Sciatic nerve (tissue), 2 donors: ENCODE results near the gene SCEL. TPM values are rescaled to one million over a fixed set of nuclear protein-coding genes. Genes with fewer than 3 reads are reported as not detected.
"Not testable (repeated sequence)": the region's sequence is repeated elsewhere in the genome, so short reads cannot be mapped to it uniquely, and the experiment has no call there.

Source experiments
- ATAC-seq: fragments of 200-7000 bp; cut with Tn5 transposase; one replicate; pipeline ENCODE4 v1.9.1; 2020; ENCODE audit warnings: mild to moderate bottlenecking, moderate library complexity
- DNase-seq: peaks from one replicate; pipeline ENCODE4 v3.0.0-alpha.2; 2020; ENCODE audit warnings: low spot score
- intact Hi-C: fragments of 100-400 bp; cut with DNase I; formaldehyde crosslinking; loops from one replicate; pipeline ENCODE4 v1.14.2; 2022
- total RNA-seq: library from RNA; stranded (reverse); fragmentation: NEBNext Ultra II Directional; extraction: Animal tissue kit (Norgen Biotek cat#: 25700); gene quantifications from one replicate; pipeline ENCODE4 v1.2.1, GENCODE V29; 2021
- donor health status: DM: no; HTN: no; CAD: no.
- donor health status: DM: no; HTN: no; CAD: no.

The SCEL gene
- 0.09 TPM for total RNA-seq

GRCh38 chr13:77535448-77535847 is at the start of gene SCEL:
SCEL (plus strand) TSS chr13:77535706; CDS start chr13:77555876, 20,170 bp downstream.
- DNase-seq (no peak), ATAC-seq (no peak)
- intact Hi-C loops, result no loop called here

- DNase-seq, result no peak
- no peak for ATAC-seq
- intact Hi-C loops, result no loop called here
These were observed 45.8 kb upstream of the SCEL start for GRCh38 chr13:77489566-77490337.

- DNase-seq (no peak), ATAC-seq (peak; percentile 61)
- intact Hi-C loops, result no loop called here
These were observed 42.5 kb upstream of the SCEL start for GRCh38 chr13:77492982-77493381.

- ATAC-seq (no peak), DNase-seq (no peak)
- intact Hi-C loops, result no loop called here
These were observed 41.3 kb upstream of the SCEL start for GRCh38 chr13:77494226-77494625.

GRCh38 chr13:77497350-77497749 is 38.2 kb upstream of the SCEL start:
- DNase-seq (no peak), ATAC-seq (no peak)
- intact Hi-C loops, result no loop called here

- ATAC-seq (no peak), DNase-seq (no peak)
- intact Hi-C loops, result no loop called here
These were observed 37.7 kb upstream of the SCEL start for GRCh38 chr13:77497835-77498234.

GRCh38 chr13:77502104-77502720 is 33.3 kb upstream of the SCEL start:
- intact Hi-C loops, result no loop called here
- ATAC-seq (no peak), DNase-seq (no peak)

- DNase-seq (no peak), ATAC-seq (no peak)
- intact Hi-C loops, result no loop called here
These were observed 32.1 kb upstream of the SCEL start for GRCh38 chr13:77503398-77503797.

- DNase-seq (no peak), ATAC-seq (peak; percentile 64)
- intact Hi-C loops, result no loop called here
These were observed 28.6 kb upstream of the SCEL start for GRCh38 chr13:77506874-77507273.

GRCh38 chr13:77507931-77508776 is 27.4 kb upstream of the SCEL start:
- intact Hi-C loops, result no loop called here
- peak; percentile 57 for ATAC-seq
- DNase-seq, result no peak

GRCh38 chr13:77508959-77509620 is 26.4 kb upstream of the SCEL start:
- intact Hi-C loops, result no loop called here
- DNase-seq (no peak), ATAC-seq (no peak)

- DNase-seq (no peak), ATAC-seq (no peak)
- intact Hi-C loops, result no loop called here
These were observed 25.4 kb upstream of the SCEL start for GRCh38 chr13:77510156-77510555.

- DNase-seq, result no peak
- no peak for ATAC-seq
- intact Hi-C loops, result no loop called here
These were observed 24.0 kb upstream of the SCEL start for GRCh38 chr13:77511552-77511951.

GRCh38 chr13:77513719-77514335 is 21.7 kb upstream of the SCEL start:
- intact Hi-C loops, result no loop called here
- DNase-seq (no peak), ATAC-seq (no peak)

- intact Hi-C loops, result no loop called here
- no peak for ATAC-seq
- no peak for DNase-seq
These were observed 21.2 kb upstream of the SCEL start for GRCh38 chr13:77514336-77514726.

GRCh38 chr13:77515785-77516184 is 19.7 kb upstream of the SCEL start:
- DNase-seq, result no peak
- intact Hi-C loops, result no loop called here
- no peak for ATAC-seq

- intact Hi-C loops, result no loop called here
- no peak for ATAC-seq
These were observed 19.1 kb upstream of the SCEL start for GRCh38 chr13:77516342-77516789.

GRCh38 chr13:77518266-77518665 is 17.2 kb upstream of the SCEL start:
- ATAC-seq (no peak), DNase-seq (no peak)
- intact Hi-C loops, result no loop called here

More at GRCh38 chr13:77516342-77516789, 19.1 kb upstream of the SCEL start:
- DNase-seq, result no peak

- intact Hi-C loops, ATAC-seq, DNase-seq: not testable (repeated sequence)
These were observed 16.1 kb upstream of the SCEL start for GRCh38 chr13:77519396-77519795.
